PC-3 (cell line): Measurements from ENCODE around the gene PTGER2. TPM values are rescaled to one million over a fixed set of nuclear protein-coding genes. Genes with fewer than 3 reads are reported as not detected.

Source experiments
- ATAC-seq: fragments of 200-7000 bp; cut with Tn5 transposase; 2 replicates; pipeline ENCODE4 v1.9.1; 2020; ENCODE audit warnings: mild to moderate bottlenecking, moderate library complexity
- BruUV-seq: library from RNA; stranded (reverse); fragments of 400-500 nt; replicated peaks from 2 replicates; lab custom pipeline; 2021; lab: Mats Ljungman, UMichigan
- CTCF ChIA-PET: fragments of 300-600 bp; sonication (Branson Sonifier 250); formaldehyde crosslinking; loops from one replicate; lab custom pipeline; 2022; ENCODE audit warnings: antibody characterized with exemption; lab: Charles Lee
- POLR2A ChIA-PET: fragments of 300-600 bp; sonication (Branson Sonifier 250); formaldehyde crosslinking; loops from one replicate; lab custom pipeline; 2022; ENCODE audit warnings: antibody characterized with exemption; ENCODE audit not compliant: unreplicated experiment; lab: Charles Lee
- DNase-seq: peaks from one replicate; pipeline ENCODE4 v3.0.0-alpha.2; 2015
- H2AFZ ChIP-seq: fragments of 300-600 bp; sonication (generic); 2 replicates; pipeline ENCODE4 v1.6.0; 2016; ENCODE audit warnings: antibody characterized with exemption, low read length
- H3F3A ChIP-seq: fragments of 300-600 bp; sonication (generic); one replicate; pipeline ENCODE4 v1.6.0; 2017; ENCODE audit warnings: antibody characterized with exemption, low read length, control low read depth, mild to moderate bottlenecking; ENCODE audit not compliant: unreplicated experiment
- H3K27ac ChIP-seq: fragments of 300-600 bp; sonication (generic); 2 replicates; pipeline ENCODE4 v1.5.1; 2016; ENCODE audit warnings: mild to moderate bottlenecking, low read length
- H3K27me3 ChIP-seq: fragments of 300-600 bp; sonication (generic); 2 replicates; pipeline ENCODE4 v1.6.1; 2016; ENCODE audit warnings: low read length, mixed read lengths
- H3K36me3 ChIP-seq: fragments of 300-600 bp; sonication (generic); 2 replicates; pipeline ENCODE4 v1.6.1; 2016; ENCODE audit warnings: low read depth, mixed run types, low read length, mixed read lengths
- H3K4me1 ChIP-seq: fragments of 300-600 bp; sonication (generic); 2 replicates; pipeline ENCODE4 v1.5.1; 2016; ENCODE audit warnings: low read length; ENCODE audit not compliant: insufficient read depth
- H3K4me2 ChIP-seq: fragments of 300-600 bp; sonication (generic); 2 replicates; pipeline ENCODE4 v1.6.0; 2016; ENCODE audit warnings: low read length
- H3K4me3 ChIP-seq: fragments of 300-600 bp; sonication (generic); 2 replicates; pipeline ENCODE4 v1.5.1; 2016; ENCODE audit warnings: mild to moderate bottlenecking, low read length, mixed read lengths
- H3K79me2 ChIP-seq: fragments of 300-600 bp; sonication (generic); 2 replicates; pipeline ENCODE4 v1.6.1; 2017; ENCODE audit warnings: low read length, mixed read lengths
- H3K9ac ChIP-seq: fragments of 300-600 bp; sonication (generic); 2 replicates; pipeline ENCODE4 v1.6.0; 2016; ENCODE audit warnings: mild to moderate bottlenecking, low read length
- H3K9me2 ChIP-seq: fragments of 300-600 bp; sonication (generic); replicated peaks from 2 replicates; pipeline ENCODE4 v1.6.1; 2016; ENCODE audit warnings: mixed run types, low read length, mixed read lengths
- H3K9me3 ChIP-seq: fragments of 300-600 bp; sonication (generic); 2 replicates; pipeline ENCODE4 v1.6.1; 2016; ENCODE audit warnings: low read length, mixed read lengths
- H4K20me1 ChIP-seq: fragments of 300-600 bp; sonication (generic); 2 replicates; pipeline ENCODE4 v1.6.1; 2016; ENCODE audit warnings: low read length, mixed read lengths
- EZH2 ChIP-seq: fragments of 300-600 bp; sonication (generic); IDR thresholded peaks from one replicate; pipeline ENCODE4 v1.6.1; 2017; ENCODE audit warnings: antibody characterized with exemption, mild to moderate bottlenecking, low read length; ENCODE audit not compliant: unreplicated experiment
- EZH2phosphoT487 ChIP-seq: fragments of 300-600 bp; sonication (generic); IDR thresholded peaks from 2 replicates; pipeline ENCODE4 v1.6.1; 2018; ENCODE audit warnings: mild to moderate bottlenecking, antibody characterized with exemption, low read length, borderline replicate concordance
- intact Hi-C: fragments of 100-400 bp; cut with micrococcal nuclease; formaldehyde crosslinking; loops from 2 replicates; pipeline ENCODE4 v1.9.0; 2023
- total RNA-seq: library from RNA; depleted of rRNA; stranded (reverse); fragments of >200 nt; gene quantifications from 2 replicates; pipeline ENCODE4 v1.2.3, GENCODE V29; 2014
- TF ChIP-seq, protein P1 (sequence below): fragments of 300-600 bp; sonication (generic); conservative IDR thresholded peaks from 2 replicates; pipeline ENCODE4 v1.5.1; 2017; ENCODE audit warnings: antibody characterized with exemption, low read depth, mild to moderate bottlenecking, low read length

The PTGER2 gene
- total RNA-seq, 1 experiment from 2014 or later: 4.7 TPM

GRCh38 chr14:52327374-52328226 is 13.5 kb downstream of the PTGER2 start:
- no peaks in the 10 kb centered on the region for H3K27me3 ChIP-seq
- no peaks in the 10 kb centered on the region for H4K20me1 ChIP-seq
- TF ChIP-seq, protein P1, sequence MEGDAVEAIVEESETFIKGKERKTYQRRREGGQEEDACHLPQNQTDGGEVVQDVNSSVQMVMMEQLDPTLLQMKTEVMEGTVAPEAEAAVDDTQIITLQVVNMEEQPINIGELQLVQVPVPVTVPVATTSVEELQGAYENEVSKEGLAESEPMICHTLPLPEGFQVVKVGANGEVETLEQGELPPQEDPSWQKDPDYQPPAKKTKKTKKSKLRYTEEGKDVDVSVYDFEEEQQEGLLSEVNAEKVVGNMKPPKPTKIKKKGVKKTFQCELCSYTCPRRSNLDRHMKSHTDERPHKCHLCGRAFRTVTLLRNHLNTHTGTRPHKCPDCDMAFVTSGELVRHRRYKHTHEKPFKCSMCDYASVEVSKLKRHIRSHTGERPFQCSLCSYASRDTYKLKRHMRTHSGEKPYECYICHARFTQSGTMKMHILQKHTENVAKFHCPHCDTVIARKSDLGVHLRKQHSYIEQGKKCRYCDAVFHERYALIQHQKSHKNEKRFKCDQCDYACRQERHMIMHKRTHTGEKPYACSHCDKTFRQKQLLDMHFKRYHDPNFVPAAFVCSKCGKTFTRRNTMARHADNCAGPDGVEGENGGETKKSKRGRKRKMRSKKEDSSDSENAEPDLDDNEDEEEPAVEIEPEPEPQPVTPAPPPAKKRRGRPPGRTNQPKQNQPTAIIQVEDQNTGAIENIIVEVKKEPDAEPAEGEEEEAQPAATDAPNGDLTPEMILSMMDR: no peak
- TF ChIP-seq EZH2 (no peak), EZH2phosphoT487 (no peak)
- peaks cover 10% of the 10 kb centered on the region for H3F3A ChIP-seq
- intact Hi-C loops: loop anchor here (1.0 to 2.0 kb wide), 7 partner anchors 11 to 131 kb away; no protein-coding TSS in a partner anchor
- peak; percentile 61 for ATAC-seq
- peak overlapping the region; percentile 93 for H3K27ac ChIP-seq
- POLR2A ChIA-PET: interaction anchor here (0.6 kb wide), 1 partner anchor 13 kb away, joined by 4 read pairs; no protein-coding TSS in a partner anchor
- H3K9me3 ChIP-seq: no peaks in the 10 kb centered on the region
- H3K4me1 ChIP-seq: peaks cover 33% of the 10 kb centered on the region
- TSS peak; percentile 79 for BruUV-seq
- H3K4me2 ChIP-seq: peak overlapping the region; percentile 62
- H3K9ac ChIP-seq: peak overlapping the region; percentile 58
- H3K9me2 ChIP-seq: no peaks in the 10 kb centered on the region
- peak; percentile 70 for DNase-seq
- H2AFZ ChIP-seq: no peak overlapping the region
- no peaks in the 10 kb centered on the region for H3K36me3 ChIP-seq
- H3K79me2 ChIP-seq: no peaks in the 10 kb centered on the region
- CTCF ChIA-PET: no interaction called here
- peak overlapping the region; percentile 4; the same call in 1 of the 2 replicates for H3K4me3 ChIP-seq

DNA sequence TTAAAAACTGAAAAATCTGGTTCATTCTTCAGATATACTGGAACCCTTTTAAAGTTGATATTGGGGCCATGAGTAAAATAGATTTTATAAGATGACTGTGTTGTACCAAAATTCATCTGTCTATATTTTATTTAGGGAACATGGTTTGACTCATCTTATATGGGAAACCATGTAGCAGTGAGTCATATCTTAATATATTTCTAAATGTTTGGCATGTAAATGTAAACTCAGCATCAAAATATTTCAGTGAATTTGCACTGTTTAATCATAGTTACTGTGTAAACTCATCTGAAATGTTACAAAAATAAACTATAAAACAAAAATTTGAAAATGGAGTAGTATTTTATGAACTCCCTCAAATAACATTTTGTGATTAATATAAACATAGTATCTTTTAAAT is 14.2 kb downstream of the PTGER2 start:
- ATAC-seq (peak; percentile 76), DNase-seq (peak; percentile 91)
- BruUV-seq: no TSS peak
- no peaks in the 10 kb centered on the region for H4K20me1 ChIP-seq
- H3K9me3 ChIP-seq: no peaks in the 10 kb centered on the region
- no peaks in the 10 kb centered on the region for H3K79me2 ChIP-seq
- peak overlapping the region; percentile 58 for H3K9ac ChIP-seq
- no peaks in the 10 kb centered on the region for H3K27me3 ChIP-seq
- TF ChIP-seq EZH2phosphoT487: no peak
- TF ChIP-seq, protein P1: no peak
- TF ChIP-seq EZH2: no peak
- no peaks in the 10 kb centered on the region for H3K9me2 ChIP-seq
- POLR2A ChIA-PET: no interaction called here
- peak overlapping the region; percentile 93 for H3K27ac ChIP-seq
- no peaks in the 10 kb centered on the region for H3K36me3 ChIP-seq
- H3F3A ChIP-seq: peaks cover 10% of the 10 kb centered on the region
- H3K4me3 ChIP-seq: peak overlapping the region; percentile 4; the same call in 1 of the 2 replicates
- CTCF ChIA-PET: no interaction called here
- intact Hi-C loops: loop anchor here (1.0 to 2.0 kb wide), 6 partner anchors 10 to 130 kb away; no protein-coding TSS in a partner anchor
- no peak overlapping the region for H2AFZ ChIP-seq
- peaks cover 33% of the 10 kb centered on the region for H3K4me1 ChIP-seq
- peak overlapping the region; percentile 62 for H3K4me2 ChIP-seq
